MM.1S (cell line): Measurements from ENCODE around the gene GAK.

Experiments used
- DNase-seq: peaks from one replicate; pipeline ENCODE4 v3.0.0-alpha.2; 2015
- H2AFZ ChIP-seq: fragments of 300-600 bp; sonication (generic); 2 replicates; pipeline ENCODE4 v1.6.0; 2016; ENCODE audit warnings: antibody characterized with exemption, low read length
- H3F3A ChIP-seq: fragments of 300-600 bp; sonication (generic); 2 replicates; pipeline ENCODE4 v1.6.1; 2016; ENCODE audit warnings: mild to moderate bottlenecking, antibody characterized with exemption, low read length, moderate library complexity, mixed read lengths; ENCODE audit not compliant: insufficient read depth
- H3K27ac ChIP-seq: fragments of 300-600 bp; sonication (generic); 2 replicates; pipeline ENCODE4 v1.5.1; 2016; ENCODE audit warnings: mild to moderate bottlenecking, low read length
- H3K27me3 ChIP-seq: fragments of 300-600 bp; sonication (generic); replicated peaks from 2 replicates; pipeline ENCODE4 v1.6.0; 2016; ENCODE audit warnings: low read length; ENCODE audit not compliant: insufficient read depth
- H3K36me3 ChIP-seq: fragments of 300-600 bp; sonication (generic); replicated peaks from 2 replicates; pipeline ENCODE4 v1.6.1; 2016; ENCODE audit warnings: mild to moderate bottlenecking, low read length, mixed read lengths; ENCODE audit not compliant: insufficient read depth
- H3K4me1 ChIP-seq: fragments of 300-600 bp; sonication (generic); 2 replicates; pipeline ENCODE4 v1.6.1; 2016; ENCODE audit warnings: low read length, mixed read lengths
- H3K4me2 ChIP-seq: fragments of 300-600 bp; sonication (generic); 2 replicates; pipeline ENCODE4 v1.6.0; 2016; ENCODE audit warnings: low read depth, low read length
- H3K4me3 ChIP-seq: fragments of 300-600 bp; sonication (generic); 2 replicates; pipeline ENCODE4 v1.5.1; 2016; ENCODE audit warnings: low read length, mixed read lengths
- H3K79me2 ChIP-seq: fragments of 300-600 bp; sonication (generic); 2 replicates; pipeline ENCODE4 v1.6.1; 2016; ENCODE audit warnings: mixed run types, low read length, mixed read lengths
- H3K9ac ChIP-seq: fragments of 300-600 bp; sonication (generic); 2 replicates; pipeline ENCODE4 v1.6.1; 2016; ENCODE audit warnings: low read length, mixed read lengths
- H3K9me2 ChIP-seq: fragments of 300-600 bp; sonication (generic); replicated peaks from 2 replicates; pipeline ENCODE4 v1.6.1; 2016; ENCODE audit warnings: mild to moderate bottlenecking, low read length, mixed read lengths; ENCODE audit not compliant: insufficient read depth
- H3K9me3 ChIP-seq: fragments of 300-600 bp; sonication (generic); replicated peaks from 2 replicates; pipeline ENCODE4 v1.6.1; 2016; ENCODE audit warnings: mild to moderate bottlenecking, low read length, mixed read lengths; ENCODE audit not compliant: insufficient read depth
- H4K20me1 ChIP-seq: fragments of 300-600 bp; sonication (generic); 2 replicates; pipeline ENCODE4 v1.6.1; 2016; ENCODE audit warnings: mild to moderate bottlenecking, low read length, moderate library complexity, mixed read lengths; ENCODE audit not compliant: insufficient read depth
- CTCF ChIP-seq: fragments of 300-600 bp; sonication (generic); IDR thresholded peaks from 2 replicates; pipeline ENCODE4 v1.5.1; 2016; ENCODE audit warnings: antibody characterized with exemption, low read length, mixed read lengths
- EZH2 ChIP-seq: fragments of 300-600 bp; sonication (generic); optimal IDR thresholded peaks from 2 replicates; pipeline ENCODE3; 2017; ENCODE audit warnings: low read depth, mild to moderate bottlenecking, antibody characterized with exemption, low read length, mixed read lengths
- EZH2phosphoT487 ChIP-seq: fragments of 300-600 bp; sonication (generic); IDR thresholded peaks from 2 replicates; pipeline ENCODE4 v1.6.1; 2018; ENCODE audit warnings: antibody characterized with exemption, low read length

GAK gene

DNA sequence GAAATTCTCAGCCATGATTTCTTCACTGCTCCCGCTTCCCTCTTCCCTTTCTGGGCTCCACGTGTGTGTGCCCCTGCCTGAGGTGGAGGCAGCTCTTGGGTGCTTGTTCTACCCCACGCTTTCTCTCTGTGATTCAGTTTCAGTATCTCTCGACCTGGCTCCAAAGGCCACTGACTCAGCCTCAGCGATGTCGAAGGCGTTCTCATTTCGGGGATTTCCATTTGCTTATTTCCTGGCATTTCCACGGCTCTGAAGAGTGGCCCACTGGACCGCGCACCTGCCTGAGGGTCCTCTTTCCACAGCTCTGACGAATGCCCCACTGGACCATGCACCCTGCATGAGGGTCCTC lies 52.4 kb downstream of the GAK start:
- H3F3A ChIP-seq = no peaks in the 10 kb centered on the region
- H3K27ac ChIP-seq = no peak overlapping the region
- H3K4me3 ChIP-seq = no peak overlapping the region
- no peaks in the 10 kb centered on the region for H3K27me3 ChIP-seq
- TF ChIP-seq CTCF (no peak), EZH2phosphoT487 (no peak), EZH2 (no peak)
- no peak for DNase-seq
- H2AFZ ChIP-seq = no peak overlapping the region
- H3K79me2 ChIP-seq = no peaks in the 10 kb centered on the region
- no peak overlapping the region for H3K9ac ChIP-seq
- H3K4me1 ChIP-seq = no peaks in the 10 kb centered on the region
- H4K20me1 ChIP-seq = no peaks in the 10 kb centered on the region
- no peak overlapping the region for H3K4me2 ChIP-seq
- no peaks in the 10 kb centered on the region for H3K9me3 ChIP-seq
- peaks cover 18% of the 10 kb centered on the region for H3K36me3 ChIP-seq
- H3K9me2 ChIP-seq = no peaks in the 10 kb centered on the region

GRCh38 chr4:878796-879728 lies 53.1 kb downstream of the GAK start:
- Histone ChIP-seq H3K79me2 (no peaks in the 10 kb centered on the region), H3K4me1 (no peaks in the 10 kb centered on the region), H3K36me3 (peaks cover 20% of the 10 kb centered on the region), H3K9me2 (no peaks in the 10 kb centered on the region), H2AFZ (no peak overlapping the region), H3K9ac (no peak overlapping the region), H3K27me3 (no peaks in the 10 kb centered on the region), H3K9me3 (no peaks in the 10 kb centered on the region), H3F3A (no peaks in the 10 kb centered on the region), H4K20me1 (no peaks in the 10 kb centered on the region), H3K4me2 (no peak overlapping the region), H3K4me3 (no peak overlapping the region), H3K27ac (no peak overlapping the region)
- TF ChIP-seq CTCF = no peak
- no peak for TF ChIP-seq EZH2
- no peak for TF ChIP-seq EZH2phosphoT487
- DNase-seq = no peak

GRCh38 chr4:877502-877901 lies 54.6 kb downstream of the GAK start:
- no peak for TF ChIP-seq CTCF
- TF ChIP-seq EZH2 = no peak
- TF ChIP-seq EZH2phosphoT487 = no peak
- Histone ChIP-seq H3K79me2 (no peaks in the 10 kb centered on the region), H3F3A (no peaks in the 10 kb centered on the region), H3K9me2 (no peaks in the 10 kb centered on the region), H3K27me3 (no peaks in the 10 kb centered on the region), H4K20me1 (no peaks in the 10 kb centered on the region), H3K9ac (no peak overlapping the region), H2AFZ (no peak overlapping the region), H3K4me1 (no peaks in the 10 kb centered on the region), H3K9me3 (no peaks in the 10 kb centered on the region), H3K4me2 (no peak overlapping the region), H3K27ac (no peak overlapping the region), H3K36me3 (peaks cover 20% of the 10 kb centered on the region), H3K4me3 (no peak overlapping the region)
- no peak for DNase-seq
